ENCODE measurements around the gene CFAP97. TPM values are rescaled to one million over a fixed set of nuclear protein-coding genes. Genes with fewer than 3 reads are reported as not detected.

The CFAP97 gene
- total and polyA plus RNA-seq, 9 of the 15 experiments (the other 6 are each of a cell fraction or from before 2014, with no cell fraction given) = 17.3 to 57.8 (median 44.4) TPM

DNA sequence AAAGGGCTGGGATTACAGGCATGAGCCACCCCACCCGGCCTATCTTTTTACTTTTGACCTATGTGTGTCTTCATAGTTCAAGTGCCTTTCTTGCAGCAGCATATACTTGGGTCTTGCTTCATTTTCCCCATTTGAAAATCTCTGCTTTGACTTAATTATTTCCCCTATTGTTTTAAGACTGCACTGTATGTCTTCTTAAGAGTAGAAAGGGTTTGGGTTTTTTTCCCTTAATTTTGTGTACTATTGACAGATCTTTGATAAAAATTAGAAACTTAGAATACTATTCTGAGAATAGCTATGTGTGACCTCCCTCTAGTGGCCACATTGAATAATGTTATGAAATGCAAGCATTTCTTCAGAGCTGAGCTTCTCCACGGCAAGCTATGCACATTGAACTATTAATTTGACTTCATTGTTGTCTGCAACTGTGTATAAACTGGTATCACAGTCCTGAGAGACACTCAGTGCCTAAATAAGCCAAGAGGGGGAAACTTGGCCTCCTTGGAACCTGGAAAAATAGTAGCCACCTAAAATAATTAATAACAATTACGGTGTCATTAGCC lies 69.4 kb downstream of the CFAP97 start (continued):
- TF ChIP-seq ID3 (CRISPR knock-in tag; IDR thresholded peaks at IDR 0.05) (no peak), ID3 (tag; IDR thresholded peaks at IDR 0.05) (no peak), GATA2 (CRISPR knock-in tag; IDR thresholded peaks at IDR 0.05) (no peak), HIVEP1 (CRISPR knock-in tag; IDR thresholded peaks at IDR 0.05) (no peak), SP1 (CRISPR knock-in tag; IDR thresholded peaks at IDR 0.05) (no peak), NEUROD1 (IDR thresholded peaks at IDR 0.05; ENCODE audit: borderline replicate concordance, low read depth, low read length, partially characterized antibody) (no peak), CEBPG (CRISPR knock-in tag; IDR thresholded peaks at IDR 0.05) (no peak), CEBPG (tag; conservative IDR thresholded peaks at IDR 0.05 in 1 of 2, IDR thresholded peaks at IDR 0.05 in 1 of 2) (peak; percentile 10 to 83; a peak in 3 of 4 replicates), E2F4 (CRISPR knock-in tag; IDR thresholded peaks at IDR 0.05; ENCODE audit: low read depth) (no peak), MYNN (IDR thresholded peaks at IDR 0.05) (no peak), MYNN (CRISPR knock-in tag; IDR thresholded peaks at IDR 0.05) (no peak), ETS2 (tag; IDR thresholded peaks at IDR 0.05; ENCODE audit: borderline replicate concordance, poor library complexity, severe bottlenecking) (no peak), ZNF408 (CRISPR knock-in tag; IDR thresholded peaks at IDR 0.05; ENCODE audit: low read depth) (no peak), SMAD1 (IDR thresholded peaks at IDR 0.05; ENCODE audit: low read depth, low read length, partially characterized antibody) (no peak), KLF1 (tag; IDR thresholded peaks at IDR 0.05) (no peak)
- TF ChIP-seq, protein P1, sequence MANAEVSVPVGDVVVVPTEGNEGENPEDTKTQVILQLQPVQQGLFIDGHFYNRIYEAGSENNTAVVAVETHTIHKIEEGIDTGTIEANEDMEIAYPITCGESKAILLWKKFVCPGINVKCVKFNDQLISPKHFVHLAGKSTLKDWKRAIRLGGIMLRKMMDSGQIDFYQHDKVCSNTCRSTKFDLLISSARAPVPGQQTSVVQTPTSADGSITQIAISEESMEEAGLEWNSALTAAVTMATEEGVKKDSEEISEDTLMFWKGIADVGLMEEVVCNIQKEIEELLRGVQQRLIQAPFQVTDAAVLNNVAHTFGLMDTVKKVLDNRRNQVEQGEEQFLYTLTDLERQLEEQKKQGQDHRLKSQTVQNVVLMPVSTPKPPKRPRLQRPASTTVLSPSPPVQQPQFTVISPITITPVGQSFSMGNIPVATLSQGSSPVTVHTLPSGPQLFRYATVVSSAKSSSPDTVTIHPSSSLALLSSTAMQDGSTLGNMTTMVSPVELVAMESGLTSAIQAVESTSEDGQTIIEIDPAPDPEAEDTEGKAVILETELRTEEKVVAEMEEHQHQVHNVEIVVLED (CRISPR knock-in tag; IDR thresholded peaks at IDR 0.05) = no peak
- TF ChIP-seq, protein P2, sequence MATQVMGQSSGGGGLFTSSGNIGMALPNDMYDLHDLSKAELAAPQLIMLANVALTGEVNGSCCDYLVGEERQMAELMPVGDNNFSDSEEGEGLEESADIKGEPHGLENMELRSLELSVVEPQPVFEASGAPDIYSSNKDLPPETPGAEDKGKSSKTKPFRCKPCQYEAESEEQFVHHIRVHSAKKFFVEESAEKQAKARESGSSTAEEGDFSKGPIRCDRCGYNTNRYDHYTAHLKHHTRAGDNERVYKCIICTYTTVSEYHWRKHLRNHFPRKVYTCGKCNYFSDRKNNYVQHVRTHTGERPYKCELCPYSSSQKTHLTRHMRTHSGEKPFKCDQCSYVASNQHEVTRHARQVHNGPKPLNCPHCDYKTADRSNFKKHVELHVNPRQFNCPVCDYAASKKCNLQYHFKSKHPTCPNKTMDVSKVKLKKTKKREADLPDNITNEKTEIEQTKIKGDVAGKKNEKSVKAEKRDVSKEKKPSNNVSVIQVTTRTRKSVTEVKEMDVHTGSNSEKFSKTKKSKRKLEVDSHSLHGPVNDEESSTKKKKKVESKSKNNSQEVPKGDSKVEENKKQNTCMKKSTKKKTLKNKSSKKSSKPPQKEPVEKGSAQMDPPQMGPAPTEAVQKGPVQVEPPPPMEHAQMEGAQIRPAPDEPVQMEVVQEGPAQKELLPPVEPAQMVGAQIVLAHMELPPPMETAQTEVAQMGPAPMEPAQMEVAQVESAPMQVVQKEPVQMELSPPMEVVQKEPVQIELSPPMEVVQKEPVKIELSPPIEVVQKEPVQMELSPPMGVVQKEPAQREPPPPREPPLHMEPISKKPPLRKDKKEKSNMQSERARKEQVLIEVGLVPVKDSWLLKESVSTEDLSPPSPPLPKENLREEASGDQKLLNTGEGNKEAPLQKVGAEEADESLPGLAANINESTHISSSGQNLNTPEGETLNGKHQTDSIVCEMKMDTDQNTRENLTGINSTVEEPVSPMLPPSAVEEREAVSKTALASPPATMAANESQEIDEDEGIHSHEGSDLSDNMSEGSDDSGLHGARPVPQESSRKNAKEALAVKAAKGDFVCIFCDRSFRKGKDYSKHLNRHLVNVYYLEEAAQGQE (IDR thresholded peaks at IDR 0.05; ENCODE audit: borderline replicate concordance) = peak; percentile 84
- TF ChIP-seq, protein P2 (CRISPR knock-in tag; IDR thresholded peaks at IDR 0.05; ENCODE audit: low read depth) = no peak
